Thyroid gland (tissue), 4 donors: ENCODE results near the gene STMP1.

Experiments used
- POLR2A ChIP-seq, 2 donors: fragments of 450-650 bp; IDR thresholded peaks; one replicate each; pipeline ENCODE4 v1.6.1; 2017; ENCODE audit warnings: antibody characterized with exemption in 2 of 2, mild to moderate bottlenecking in 2 of 2, moderate library complexity in 1 of 2
- TF ChIP-seq, protein P1 (sequence below), 6 experiments: fragments of 200-600 bp in 3 of 6; fragments of 450-650 bp in 3 of 6; sonication (generic) in 3 of 6; IDR thresholded peaks; one replicate each; pipeline ENCODE4 v1.5.1; 2016 to 2019; ENCODE audit warnings: antibody characterized with exemption in 6 of 6, mild to moderate bottlenecking in 2 of 6, inconsistent platforms in 1 of 6, moderate library complexity in 1 of 6

DNA sequence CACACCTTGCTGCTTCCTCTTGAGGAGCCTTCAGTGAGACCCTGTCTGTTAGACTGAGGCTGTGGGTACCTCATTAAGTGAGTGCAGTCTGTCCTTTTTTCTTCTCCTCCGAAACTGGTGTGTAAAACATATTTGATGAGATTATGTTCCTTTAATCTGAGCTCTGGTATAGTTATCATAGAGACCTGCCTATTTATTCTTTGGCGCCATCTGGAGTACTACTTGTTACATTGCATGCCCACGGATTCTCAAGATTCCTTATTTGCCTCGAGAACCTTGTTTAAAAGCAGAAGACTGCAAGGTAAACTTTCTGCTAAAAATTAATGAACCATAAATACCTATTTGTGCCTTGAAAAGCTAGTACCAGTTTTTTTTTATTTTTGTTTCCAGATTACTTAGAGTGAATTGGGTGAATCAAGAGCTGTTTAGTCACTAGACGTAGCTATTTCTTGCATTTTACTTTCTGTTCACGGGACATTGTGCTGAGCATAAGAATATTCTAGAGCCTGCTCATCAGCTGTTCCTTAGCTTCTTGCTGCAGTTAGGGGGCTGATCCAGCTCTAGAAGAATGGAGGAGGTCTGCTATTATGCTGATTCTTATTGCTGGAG, 16.9 kb upstream of the STMP1 start:
- no peak for TF ChIP-seq POLR2A (IDR thresholded peaks at IDR 0.05)
- TF ChIP-seq, protein P1, sequence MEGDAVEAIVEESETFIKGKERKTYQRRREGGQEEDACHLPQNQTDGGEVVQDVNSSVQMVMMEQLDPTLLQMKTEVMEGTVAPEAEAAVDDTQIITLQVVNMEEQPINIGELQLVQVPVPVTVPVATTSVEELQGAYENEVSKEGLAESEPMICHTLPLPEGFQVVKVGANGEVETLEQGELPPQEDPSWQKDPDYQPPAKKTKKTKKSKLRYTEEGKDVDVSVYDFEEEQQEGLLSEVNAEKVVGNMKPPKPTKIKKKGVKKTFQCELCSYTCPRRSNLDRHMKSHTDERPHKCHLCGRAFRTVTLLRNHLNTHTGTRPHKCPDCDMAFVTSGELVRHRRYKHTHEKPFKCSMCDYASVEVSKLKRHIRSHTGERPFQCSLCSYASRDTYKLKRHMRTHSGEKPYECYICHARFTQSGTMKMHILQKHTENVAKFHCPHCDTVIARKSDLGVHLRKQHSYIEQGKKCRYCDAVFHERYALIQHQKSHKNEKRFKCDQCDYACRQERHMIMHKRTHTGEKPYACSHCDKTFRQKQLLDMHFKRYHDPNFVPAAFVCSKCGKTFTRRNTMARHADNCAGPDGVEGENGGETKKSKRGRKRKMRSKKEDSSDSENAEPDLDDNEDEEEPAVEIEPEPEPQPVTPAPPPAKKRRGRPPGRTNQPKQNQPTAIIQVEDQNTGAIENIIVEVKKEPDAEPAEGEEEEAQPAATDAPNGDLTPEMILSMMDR (IDR thresholded peaks at IDR 0.05): peak; percentile 30 to 86 (median 74)
